Fibroblast of skin of right quadriceps (primary cell): Measurements from ENCODE around the gene PXDC1.
"Not testable (repeated sequence)": the region's sequence is repeated elsewhere in the genome, so short reads cannot be mapped to it uniquely, and the experiment has no call there.

Experiments
- DNase-seq: peaks from one replicate; pipeline ENCODE4 v3.0.0-alpha.2; 2013

The PXDC1 gene

DNA sequence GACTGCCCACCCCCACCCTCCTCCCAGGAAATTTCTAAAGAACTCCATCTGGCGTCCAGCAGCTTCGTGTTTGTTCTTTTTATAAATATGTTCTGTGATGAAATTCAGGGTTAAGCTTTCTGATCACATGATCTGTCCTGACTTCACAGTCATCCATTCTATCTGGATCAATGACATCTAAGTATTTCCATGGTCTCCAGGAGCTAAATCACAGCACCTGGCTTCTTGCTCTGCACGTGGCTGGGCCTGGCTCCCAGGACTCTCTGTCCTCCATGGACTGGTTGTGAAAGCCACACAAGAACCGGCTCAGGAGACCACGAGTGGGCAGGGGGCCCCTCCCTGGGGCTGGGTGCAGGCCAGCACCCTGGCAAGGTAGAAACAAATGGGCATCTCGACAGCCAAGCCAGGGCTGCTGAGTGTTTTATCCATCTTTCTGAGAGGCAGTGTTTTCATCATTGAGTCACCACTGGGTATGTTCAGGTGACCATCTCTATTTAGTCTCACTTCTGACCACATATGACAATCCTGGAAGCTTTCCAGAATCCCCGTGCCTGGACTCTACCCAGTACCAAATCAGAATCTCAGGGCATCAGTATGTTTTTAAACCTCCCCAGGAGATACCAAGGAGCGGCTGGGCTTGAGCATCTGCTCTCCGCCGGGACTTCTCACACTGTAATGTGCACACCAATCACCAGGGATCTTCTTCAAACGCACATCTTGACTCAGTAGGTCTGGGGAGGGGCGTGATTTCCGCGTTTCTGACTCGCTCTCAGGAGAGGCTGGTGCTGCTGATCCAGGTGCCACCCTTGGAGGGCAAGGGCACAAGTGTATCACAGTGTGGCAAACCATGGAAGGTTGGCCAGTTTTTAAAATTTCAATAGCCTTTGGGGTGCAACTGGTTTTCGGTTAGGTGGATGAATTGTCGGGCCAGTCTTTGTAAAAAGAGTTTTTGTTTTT, 31.6 kb upstream of the PXDC1 start:
- DNase-seq, result peak; percentile 39

DNA sequence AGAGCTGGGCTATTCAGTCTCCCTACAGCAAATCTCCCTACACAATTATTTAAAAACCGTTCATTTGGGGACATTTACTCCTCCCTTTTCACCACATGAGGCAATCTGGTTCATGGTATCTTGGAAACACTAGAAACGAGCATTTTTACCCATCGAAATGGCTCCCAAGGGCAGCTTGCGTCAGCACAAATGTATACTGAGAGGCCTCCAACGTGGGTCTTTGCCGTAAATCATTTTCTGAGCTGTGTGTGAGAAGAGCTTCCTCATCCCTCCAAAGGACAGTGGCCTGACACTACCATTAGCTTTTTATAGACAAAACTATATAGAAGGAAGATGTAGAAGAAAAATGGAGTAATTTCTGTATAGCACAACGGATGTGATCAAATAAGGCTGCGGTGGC, 30.0 kb upstream of the PXDC1 start:
- no peak for DNase-seq

DNA sequence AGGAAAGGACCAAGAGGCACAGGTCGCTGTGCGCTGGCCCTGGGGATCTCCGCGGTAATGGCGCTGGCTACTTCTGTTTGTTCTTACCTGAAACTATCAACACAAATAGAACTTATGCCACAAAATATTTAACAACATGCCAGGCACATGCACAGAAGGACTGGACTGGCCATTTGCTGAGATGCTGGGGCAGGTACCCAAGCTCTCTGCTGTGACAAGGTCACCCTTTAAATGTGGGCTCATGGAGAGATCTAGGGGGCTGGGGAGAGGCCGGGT, 28.0 kb upstream of the PXDC1 start:
- DNase-seq, result no peak

DNA sequence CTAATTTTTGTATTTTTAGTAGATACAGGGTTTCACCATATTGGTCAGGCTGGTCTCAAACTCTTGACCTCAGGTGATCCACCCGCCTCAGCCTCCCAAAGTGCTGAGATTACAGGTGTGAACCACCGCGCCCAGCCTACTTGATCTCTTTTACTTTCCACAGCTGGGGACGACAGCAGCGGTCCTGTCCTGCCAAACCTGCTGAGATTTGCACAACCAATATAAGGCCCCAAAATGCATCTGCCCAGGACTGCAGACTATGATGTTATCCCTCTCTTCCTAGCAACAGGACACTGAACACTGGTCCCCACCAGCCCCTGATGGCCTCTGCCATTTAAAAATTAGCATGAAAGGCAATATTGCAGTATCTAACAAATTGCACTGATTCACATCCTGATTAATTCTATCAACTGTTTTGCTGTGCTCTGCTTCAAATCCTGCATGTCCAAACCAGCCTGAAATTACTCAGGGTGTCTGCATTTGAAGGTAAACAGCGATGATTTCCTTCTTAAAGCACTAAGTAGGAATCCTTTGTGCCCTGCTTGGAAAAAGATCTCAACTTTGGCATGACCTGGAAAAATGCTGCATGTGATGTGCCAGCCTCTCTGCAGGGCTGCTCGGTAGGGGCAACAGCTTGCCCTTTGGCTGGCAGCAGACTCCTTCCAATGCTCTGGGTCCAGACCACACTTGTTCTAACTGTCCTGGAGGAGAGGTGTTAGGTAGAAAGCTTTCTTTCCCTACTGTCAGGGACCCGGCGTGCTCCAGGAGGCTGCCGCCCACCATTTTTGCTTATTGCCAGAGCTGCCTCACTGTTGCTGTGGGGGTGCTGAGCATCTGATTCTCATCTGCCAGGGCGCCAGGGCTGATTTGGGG, 27.4 kb upstream of the PXDC1 start:
- no peak for DNase-seq

DNA sequence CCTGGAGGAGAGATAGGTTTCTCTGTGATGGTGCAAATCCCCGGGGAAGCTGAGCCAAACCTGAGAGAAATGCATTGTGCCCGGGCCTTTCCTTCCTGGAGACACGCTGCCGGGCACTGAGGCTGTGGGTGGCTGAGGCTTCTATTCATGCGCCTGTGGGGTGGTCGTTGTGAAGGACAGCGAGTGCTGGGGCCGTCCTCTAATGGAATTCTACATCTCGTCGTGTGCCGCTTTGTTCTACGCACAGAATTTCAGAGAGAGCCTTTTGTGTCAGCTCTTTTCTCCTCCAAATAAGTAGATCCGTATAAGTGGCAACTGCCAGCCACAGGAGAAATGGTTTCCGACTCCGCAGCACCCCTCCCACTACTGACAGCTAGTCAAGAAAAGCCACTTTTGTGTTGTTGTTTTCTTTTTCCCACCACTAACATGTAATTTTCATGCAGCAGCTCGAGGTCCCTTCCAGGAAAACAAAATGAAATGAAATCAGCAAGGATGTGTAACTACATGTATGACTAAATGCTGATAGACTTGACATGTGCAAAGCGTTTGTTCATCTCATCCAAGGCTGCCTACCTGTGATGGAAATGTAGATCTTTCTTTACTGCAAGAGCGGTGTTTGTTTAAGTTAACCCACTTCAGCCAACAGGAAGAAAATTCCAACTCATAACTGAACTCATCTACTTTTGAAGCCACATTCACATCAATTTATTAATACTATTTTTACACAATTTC, 26.4 kb upstream of the PXDC1 start:
- DNase-seq, result no peak

DNA sequence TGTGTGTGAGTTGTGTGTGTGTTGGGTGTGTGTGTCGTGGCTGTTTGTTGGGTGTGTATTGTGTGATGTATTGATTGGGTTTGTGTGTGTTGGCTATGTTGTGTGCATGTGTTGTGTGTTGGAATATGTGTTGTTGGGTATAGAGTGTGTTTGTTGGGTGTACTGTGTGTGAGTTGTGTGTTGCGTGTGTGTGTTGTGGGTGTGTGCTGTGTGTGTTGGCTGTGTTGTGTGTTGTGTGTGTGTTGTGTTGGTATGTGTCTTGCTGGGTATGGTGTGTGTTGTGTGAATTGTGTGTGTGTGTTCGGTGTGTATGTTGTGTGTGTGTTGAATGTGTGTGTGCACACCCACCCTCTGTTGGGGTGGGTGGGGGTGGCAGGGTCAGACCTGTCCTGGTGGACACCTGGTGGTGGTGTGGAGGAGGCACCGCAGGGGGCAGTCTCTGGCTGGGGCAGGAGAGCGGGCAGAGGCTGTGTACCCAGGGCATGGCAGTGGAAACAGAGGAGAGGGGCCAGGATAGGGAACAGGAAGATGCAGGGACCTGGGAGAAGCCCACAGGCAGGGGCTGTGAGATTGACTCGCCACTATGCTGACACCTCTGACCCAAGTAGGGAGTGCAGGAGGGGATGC, 25.5 kb upstream of the PXDC1 start:
- no peak for DNase-seq

DNA sequence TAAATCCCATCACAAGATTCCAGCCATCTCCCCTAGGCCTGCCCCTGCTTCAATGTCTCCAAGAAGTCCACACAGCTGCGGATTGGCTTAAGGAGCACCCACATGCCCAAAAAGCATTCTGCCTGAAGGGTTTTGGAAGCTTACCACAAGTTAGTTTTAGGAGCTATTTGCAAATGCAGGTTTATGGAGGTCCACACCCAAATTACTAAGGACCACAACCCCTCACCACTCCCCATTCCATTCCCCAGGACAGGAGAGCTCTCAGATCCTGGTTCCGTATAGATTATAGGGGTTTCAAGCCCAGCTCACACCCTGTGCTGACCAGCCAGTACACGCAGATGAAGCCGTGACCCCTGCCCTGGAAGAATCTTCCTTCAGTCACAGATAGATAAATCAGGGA, 24.3 kb upstream of the PXDC1 start:
- DNase-seq, result no peak

DNA sequence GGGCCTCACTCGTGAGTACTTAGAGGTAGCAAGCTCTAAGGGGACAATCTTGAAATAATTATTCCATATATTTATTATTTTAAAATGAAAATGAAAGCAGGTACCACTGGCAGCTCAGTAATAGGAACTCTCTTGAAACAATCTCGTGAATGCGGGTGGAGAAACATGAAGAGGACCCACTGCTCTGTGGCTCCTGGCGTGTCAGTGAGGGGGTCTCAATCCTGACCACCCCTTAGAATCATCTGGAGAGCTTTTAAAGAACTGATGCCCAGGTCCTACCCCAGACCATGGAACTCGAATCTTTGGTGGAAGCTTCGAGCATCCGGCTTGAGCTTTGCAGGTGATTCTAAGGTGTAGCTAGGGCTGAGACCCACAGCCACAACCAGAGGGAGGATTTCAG, 23.9 kb upstream of the PXDC1 start:
- DNase-seq, result no peak

DNA sequence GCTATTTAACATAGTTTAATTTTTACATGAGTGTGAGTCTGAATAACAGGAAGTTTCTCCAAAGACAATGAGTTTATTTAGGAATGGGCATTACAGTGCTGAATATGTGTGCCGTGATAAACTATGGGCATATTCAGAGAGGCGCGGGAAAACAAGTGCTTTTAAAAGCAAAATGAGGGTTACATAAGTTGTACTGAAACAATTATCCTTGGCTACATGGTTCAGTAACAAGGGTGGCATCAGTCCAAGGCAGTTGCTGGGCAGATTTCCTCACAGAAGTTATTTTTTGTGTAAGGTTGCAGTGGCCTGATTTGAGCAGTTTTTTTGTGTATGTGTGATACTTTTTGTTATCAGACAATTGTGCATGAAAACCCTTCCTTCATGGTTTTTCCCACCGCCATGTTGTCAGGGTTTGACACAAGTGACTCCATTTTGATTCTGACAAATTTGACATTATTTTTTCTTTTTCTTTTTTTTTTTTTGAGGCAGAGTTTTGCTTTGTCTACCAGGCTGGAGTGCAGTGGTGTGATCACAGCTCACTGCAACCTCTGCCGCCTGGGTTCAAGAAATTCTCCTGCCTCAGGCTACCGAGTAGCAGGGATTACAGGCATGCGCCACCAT, 22.3 kb upstream of the PXDC1 start:
- DNase-seq, result peak; percentile 37

DNA sequence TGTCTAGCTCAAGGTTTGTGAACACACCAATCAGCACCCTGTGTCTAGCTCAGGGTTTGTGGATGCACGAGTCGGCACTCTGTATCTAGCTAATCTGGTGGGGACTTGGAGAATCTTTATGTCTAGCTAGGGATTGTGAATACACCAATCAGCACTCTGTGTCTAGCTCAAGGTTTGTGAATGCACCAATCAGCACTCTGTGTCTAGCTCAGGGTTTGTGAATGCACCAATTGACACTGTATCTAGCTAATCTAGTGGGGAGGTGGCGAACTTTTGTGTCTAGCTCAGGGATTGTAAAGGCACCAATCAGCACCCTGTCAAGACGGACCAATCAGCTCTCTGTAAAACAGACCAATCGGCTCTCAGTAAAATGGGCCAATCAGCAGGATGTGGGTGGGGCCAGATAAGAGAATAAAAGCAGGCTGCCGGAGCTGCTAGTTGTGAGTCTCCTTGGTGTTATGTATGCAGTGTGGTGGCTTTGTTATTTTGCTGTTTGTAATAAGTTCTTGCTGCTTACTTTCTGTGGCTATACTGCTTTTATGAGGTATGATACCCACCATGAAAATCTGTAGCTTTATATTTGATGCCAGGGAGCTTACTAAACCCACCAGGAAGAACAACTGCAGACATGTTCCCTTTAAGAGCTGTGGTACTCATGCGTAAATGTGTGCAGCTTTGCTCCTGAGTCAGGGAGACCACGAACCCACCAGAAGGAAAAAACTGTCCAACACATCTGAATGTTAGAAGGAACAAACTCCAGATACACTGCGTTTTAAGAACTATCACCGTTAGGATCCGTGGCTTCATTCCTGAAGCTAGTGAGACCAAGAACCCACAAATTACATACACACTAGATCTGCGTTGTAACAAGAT, 20.9 kb upstream of the PXDC1 start:
- DNase-seq, result not testable (repeated sequence)

DNA sequence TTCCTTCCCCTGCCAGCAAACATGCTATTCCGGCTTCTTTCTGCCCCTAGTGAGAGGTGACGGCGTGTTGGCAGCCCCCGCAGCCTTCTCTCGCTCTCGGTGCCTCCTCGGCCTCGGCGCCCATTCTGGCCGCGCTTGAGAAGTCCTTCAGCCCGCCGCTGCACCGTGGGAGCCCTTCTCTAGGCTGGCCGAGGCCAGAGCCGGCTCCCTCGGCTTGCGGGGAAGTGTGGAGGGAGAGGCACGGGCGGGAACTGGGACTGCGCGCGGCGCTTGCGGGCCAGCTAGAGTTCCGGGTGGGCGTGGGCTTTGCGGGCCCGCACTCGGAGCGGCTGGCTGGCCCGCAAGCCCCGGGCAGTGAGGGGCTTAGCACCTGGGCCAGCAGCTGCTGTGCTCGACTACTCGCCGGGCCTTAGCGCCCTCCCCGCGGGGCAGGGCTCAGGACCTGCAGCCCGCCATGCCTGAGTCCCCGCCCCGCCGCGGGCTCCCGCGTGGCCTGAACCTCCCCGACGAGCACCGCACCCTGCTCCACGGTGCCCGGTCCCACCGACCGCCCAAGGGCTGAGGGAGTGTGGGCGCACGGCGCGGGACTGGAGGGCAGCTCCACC, 20.0 kb upstream of the PXDC1 start:
- DNase-seq, result no peak

DNA sequence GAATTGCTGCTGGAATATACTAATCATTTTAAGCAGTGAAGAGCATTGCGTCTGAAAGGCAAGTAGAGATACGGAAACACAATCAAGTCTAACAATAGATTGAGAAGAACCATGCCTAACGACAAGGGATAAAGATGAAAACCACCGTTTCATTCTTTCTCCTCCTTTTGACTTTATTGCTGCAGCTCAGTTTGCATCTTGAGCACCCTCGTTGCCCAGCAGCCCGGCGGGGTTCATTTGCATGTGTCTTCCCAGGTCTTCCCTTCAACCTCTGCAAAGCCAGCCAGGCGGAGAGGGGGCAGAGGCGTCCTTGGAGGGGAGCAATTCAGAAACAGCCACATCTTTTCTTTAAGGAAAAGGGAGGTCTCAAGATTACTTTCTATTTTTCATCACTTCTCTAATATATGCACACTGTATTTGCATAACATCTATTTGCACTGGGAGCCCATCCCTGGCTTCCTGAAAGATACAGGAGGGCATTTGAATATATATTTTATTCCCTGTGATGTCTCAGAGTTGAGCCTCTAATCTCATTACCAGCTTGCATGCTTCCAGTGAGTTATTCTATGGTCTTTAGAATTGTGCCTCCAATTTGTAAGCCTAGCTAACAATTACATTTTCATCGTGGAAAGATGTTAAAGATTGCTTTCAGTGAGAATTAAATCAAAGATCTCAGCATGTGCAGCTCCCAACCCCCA, 18.7 kb upstream of the PXDC1 start:
- no peak for DNase-seq

DNA sequence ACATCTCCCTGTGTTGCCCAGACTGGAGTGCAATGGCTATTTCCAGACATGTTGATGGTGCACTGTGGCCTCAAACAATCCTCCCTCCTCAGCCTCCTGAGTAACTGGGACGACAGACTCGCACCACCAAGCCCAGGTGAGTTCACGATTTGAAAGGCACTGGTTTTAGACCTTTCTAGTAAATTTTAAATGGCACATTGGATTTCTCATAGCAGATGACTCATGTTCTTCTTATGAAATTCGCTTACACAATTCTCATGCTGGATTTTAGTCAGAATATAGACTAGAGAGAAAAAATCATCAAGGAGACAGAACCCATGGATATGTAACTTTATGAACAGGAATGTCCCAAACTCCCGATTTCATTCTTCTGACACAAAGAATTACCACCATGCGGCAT, 18.1 kb upstream of the PXDC1 start:
- DNase-seq, result peak; percentile 44

DNA sequence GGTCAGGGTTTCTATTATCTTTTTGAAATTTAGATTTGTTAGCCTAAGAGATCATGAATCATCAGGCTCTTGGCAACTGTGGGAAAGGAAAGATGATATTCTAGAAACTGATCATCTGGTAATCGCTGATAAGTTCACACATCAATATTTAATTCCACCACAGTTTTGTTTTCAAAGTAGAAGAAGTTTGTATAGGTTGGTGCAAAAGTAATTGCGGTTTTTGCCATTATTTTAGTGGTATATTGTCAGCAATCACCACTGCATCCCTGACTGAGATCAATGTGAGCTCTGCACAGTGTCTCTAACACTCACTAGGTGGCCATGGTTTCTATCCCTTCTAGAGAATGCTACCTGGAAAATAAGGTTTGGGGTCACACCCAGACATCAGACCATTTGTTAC, 17.0 kb upstream of the PXDC1 start:
- DNase-seq, result no peak

DNA sequence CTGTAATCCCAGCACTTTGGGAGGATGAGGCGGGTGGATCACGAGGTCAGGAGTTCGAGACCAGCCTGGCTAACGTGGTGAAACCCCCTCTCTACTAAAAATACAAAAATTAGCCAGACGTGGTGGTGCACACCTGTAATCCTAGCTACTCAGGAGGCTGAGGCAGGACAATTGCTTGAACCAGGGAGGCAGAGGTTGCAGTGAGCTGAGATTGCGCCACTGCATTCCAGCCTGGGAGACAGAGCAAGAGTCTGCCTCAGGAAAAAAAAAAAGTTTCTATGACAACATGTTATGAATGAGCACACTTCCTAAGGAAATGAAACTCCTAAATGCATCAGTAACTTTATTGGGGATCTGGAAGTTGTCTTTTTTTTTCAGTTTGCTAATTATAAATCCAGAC, 16.0 kb upstream of the PXDC1 start:
- peak; percentile 59 for DNase-seq

DNA sequence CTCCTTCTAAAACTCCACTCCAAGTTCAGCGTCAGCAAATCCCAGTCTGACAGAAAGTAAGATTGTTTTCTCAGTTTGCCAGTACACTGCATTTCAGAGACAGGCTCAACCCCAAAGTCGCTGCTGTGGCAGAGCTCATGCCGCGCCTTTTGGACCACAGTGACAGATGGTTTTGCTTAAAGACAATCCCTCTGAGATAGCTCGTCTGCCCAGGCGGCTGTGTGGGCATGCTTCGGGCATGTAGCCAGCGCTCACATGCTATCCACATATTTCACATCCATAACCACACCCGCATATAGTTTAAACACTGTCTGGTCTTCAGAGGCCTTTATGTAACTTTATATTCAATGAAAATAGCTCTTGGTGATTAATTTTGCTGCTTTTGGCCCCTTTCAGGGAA, 14.7 kb upstream of the PXDC1 start:
- peak; percentile 80 for DNase-seq

DNA sequence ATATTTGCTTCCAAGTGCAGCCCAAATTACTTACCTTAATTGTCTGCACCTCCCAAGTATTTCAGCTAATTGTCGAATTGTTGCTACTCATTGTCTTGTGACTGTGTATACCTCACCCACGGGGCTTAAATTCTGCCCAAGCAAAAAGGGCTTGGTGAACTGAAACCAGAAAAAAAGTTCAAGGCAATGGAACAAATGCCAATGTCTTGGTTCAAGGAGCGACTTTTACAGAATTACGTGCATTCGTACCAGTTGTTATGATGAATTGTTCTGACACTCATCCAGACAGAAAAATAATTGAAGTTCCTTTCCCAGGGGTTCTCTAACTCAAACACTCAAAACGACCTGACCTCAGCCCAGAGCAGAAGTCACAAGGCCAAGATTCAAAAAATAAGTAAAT, 13.9 kb upstream of the PXDC1 start:
- DNase-seq, result no peak

DNA sequence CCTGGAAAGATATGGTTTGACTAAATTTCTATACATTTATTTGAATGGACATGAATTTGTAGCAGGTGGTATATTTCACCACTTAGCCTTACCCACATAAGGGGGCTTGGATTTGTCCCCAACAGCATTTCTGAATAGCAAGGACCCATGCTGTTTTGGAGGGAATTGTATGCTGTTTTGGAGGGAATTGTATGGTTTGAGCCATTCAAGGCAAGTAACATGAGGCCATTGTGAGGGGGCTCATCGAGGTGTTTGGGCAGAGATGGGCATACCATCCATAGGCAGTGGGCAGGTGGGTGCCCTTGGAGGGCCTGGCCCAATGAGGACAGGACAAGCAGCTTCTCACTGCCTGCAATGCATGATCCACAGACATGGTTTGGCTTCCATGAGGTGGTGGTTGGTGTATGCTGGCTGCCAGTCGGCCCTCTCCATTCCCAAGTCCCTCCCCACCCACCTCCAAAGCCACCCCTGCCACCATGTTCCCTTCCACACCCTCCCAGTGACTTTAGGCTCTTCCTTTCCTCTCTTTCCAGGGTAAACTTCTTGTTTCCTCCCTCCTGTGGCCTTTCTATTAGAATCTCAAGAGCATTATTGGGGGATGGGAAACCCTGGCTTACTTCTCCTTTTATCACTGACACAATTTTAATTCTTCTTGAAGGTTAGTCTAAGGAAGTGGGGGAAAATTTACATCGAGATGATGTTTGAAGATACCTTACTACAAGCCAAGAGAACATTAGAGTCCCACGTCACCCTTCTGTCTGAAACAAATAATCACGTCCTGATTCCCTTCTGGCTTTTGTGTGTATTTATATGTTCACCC, 13.2 kb upstream of the PXDC1 start:
- DNase-seq, result no peak

DNA sequence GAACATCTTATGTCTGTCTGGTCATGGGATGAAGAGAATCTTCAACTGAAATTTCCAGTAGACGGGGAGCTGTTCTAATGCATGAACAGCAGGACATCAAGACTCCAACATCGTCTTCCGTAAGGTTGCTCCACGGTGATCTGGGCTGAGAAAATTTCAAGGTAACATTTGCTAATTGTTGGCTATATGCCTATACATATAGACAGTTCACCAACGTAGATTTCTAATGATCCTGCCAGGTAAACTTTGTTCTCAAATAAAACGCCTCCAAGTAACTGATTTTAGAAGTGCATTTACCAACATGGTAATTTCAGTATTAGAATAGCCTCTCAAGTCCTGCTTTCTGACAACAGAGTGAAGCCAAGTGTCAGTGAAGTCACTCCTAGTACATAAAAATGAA, 11.3 kb upstream of the PXDC1 start:
- no peak for DNase-seq

DNA sequence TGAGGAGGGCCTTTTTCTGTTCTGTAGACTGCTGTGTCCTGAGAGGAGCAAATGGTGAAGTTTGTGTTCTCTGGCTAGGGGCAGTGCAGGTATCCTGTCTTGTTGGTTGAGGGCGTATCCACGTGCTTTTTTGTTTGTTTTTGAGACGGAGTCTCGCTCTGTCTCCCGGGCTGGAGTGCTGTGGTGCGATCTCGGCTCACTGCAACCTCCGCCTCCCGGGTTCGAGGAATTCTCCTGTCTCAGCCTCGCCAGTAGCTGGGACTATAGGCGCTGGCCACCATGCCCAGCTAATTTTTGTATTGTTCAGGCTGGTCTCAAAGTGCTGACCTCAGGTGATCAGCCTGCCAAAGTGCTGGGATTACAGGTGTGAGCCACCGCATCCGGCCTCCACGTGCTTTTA, 10.8 kb upstream of the PXDC1 start:
- DNase-seq, result no peak
